NK-92 (cell line): ENCODE results near the gene FANCE.
A peak's percentile ranks its signal among the peaks of the same experiment; 100 is the strongest.

Source experiments
- DNase-seq: peaks from one replicate; lab custom pipeline; 2025; ENCODE audit not compliant: unreplicated experiment; lab: John Stamatoyannopoulos, UW

The FANCE gene, protein sequence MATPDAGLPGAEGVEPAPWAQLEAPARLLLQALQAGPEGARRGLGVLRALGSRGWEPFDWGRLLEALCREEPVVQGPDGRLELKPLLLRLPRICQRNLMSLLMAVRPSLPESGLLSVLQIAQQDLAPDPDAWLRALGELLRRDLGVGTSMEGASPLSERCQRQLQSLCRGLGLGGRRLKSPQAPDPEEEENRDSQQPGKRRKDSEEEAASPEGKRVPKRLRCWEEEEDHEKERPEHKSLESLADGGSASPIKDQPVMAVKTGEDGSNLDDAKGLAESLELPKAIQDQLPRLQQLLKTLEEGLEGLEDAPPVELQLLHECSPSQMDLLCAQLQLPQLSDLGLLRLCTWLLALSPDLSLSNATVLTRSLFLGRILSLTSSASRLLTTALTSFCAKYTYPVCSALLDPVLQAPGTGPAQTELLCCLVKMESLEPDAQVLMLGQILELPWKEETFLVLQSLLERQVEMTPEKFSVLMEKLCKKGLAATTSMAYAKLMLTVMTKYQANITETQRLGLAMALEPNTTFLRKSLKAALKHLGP

DNA sequence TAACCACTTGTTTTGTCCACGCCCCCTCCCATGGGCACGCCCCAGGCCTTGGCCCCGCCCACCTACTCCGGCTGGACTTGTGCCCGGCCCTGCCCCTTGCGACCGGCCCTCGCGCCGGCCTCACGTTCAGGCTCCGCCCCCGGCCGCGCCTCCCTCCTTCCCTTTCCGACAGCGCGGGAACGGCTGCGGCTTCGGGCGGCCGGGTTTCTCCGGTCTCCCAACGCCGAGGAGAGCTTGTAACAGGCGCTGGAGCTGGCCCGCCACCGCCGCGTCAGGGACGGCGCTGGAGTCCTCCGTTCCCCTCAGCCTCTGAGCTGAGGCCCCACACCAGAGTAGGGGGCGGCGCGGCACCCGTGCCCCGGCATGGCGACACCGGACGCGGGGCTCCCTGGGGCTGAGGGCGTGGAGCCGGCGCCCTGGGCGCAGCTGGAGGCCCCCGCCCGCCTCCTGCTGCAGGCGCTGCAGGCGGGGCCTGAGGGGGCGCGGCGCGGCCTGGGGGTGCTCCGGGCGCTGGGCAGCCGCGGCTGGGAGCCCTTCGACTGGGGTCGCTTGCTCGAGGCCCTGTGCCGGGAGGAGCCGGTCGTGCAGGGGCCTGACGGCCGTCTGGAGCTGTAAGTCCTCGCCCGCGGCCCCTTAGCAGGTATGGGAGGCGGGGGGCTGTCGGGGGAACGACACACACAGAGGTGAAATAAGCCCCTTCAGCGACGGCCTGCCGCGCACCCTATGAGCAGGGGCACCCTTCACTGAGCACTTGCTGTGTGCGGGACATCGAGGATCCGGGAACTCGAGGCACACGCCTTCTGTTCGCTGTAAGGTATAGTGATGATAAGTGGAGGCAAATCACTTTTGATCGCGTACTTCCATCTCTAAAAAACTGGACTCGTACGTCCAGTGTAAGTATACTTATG is at the start of gene FANCE:
FANCE (plus strand) TSS at position 156 of the 908 bp plus-strand sequence; CDS start at position 364, 208 bp downstream.
- DNase-seq, result peak; percentile 42

DNA sequence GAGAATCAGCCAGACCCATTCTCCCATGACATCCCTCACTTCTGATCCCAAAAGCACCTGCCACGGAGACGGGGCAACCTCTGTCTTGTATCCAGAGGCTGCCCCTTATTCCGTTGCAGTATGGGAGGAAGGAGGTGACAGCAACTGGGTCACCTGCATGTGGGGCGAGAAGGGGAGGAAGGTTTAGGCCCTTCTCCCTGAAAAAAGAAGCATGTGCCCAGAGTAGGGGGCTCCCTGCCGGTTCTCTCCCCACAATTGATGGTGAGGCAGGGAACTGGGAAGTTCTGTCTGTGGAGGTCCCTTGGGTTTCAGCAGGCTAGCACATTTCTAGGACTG is 49.3 kb upstream of the FANCE start:
- no peak for DNase-seq

DNA sequence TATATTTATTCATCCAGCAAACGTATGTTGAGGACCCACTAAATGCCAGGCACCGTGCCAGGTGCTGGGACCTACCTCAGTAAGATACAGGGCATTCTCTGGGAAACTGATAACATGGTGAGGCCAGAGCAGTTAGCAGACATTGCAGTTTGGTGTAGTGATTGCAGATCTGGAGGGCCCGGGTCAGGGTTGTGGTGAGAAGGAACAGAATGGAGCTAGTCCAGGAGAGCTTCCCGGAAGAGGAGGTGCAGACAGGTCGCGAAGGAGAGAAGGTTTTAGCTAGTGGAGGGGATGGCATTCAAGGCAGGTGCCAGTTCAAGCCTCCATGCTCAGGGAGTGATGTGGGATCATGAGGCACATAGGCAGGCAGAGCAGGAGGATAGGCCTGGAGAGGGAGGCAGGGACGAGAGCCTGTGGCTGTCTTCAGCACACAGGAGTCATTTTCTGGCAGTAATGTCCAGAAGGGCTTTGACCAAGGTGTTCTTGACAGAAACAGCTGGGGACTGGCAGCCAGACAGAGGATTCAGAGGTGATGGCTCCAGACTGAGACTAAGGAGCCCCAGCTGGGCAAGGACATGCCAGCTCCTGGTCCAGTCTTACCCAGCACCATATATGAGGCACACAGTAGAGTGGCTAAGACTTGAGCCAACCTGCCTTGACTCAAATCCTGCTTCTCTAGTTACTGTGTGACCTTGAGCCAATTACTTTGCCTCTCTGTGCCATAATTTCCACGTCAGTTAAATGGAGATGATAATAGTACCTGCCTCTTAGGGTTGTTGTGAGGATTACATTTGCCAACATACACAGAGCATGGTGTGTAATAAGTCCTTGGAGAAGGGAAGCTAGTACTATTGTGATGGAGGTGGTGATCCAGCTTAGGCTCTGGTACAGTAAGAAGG is 48.3 kb upstream of the FANCE start:
- no peak for DNase-seq

- no peak for DNase-seq
Measured at GRCh38 chr6:35406711-35407485, 45.2 kb upstream of the FANCE start.

GRCh38 chr6:35409245-35409644 is 42.9 kb upstream of the FANCE start:
- no peak for DNase-seq

GRCh38 chr6:35410131-35410530 is 42.0 kb upstream of the FANCE start:
- no peak for DNase-seq

DNA sequence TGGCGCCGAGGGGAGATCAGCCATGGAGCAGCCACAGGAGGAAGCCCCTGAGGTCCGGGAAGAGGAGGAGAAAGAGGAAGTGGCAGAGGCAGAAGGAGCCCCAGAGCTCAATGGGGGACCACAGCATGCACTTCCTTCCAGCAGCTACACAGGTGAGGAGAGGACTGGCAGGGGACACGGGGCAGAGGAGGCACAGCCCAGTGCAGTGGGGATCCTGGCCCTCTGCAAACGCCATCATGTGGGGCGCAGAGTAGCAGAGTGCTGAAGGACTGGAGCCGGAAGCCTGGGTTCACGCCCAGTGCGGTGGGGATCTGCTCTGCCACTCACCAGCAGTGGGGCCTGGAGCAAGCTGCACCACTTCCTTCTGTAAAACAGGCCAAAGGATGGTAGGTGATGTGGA is 41.1 kb upstream of the FANCE start:
- DNase-seq, result no peak

GRCh38 chr6:35412102-35412501 is 40.0 kb upstream of the FANCE start:
- DNase-seq, result no peak

- no peak for DNase-seq
Measured at GRCh38 chr6:35413911-35414310, 38.2 kb upstream of the FANCE start.

GRCh38 chr6:35415065-35415891 is 36.9 kb upstream of the FANCE start:
- no peak for DNase-seq

- DNase-seq, result no peak
Measured at GRCh38 chr6:35417979-35418661, 34.0 kb upstream of the FANCE start.

- no peak for DNase-seq
Measured at GRCh38 chr6:35419417-35419816, 32.7 kb upstream of the FANCE start.

- DNase-seq, result no peak
Measured at GRCh38 chr6:35419961-35420360, 32.2 kb upstream of the FANCE start.

DNA sequence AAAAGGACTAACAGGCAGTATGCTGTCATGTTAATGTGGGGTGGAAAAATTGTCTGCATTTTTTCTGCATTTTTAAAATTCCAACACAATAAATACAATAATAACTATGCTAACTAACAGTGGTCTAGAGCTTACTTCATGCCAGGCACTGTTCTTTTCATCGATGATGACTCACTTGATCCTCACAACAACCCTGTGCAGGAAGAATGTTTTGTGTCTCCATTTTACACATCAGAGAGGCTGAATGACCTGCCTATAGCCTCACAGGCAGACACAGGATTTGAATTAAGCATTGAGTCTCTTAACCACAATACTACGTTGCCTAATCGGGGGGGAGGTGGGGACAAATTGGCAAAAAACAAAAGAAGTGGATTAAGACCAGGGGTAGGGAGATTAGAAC is 26.9 kb upstream of the FANCE start:
- DNase-seq, result no peak

- DNase-seq, result no peak
Measured at GRCh38 chr6:35426074-35426473, 26.1 kb upstream of the FANCE start.

DNA sequence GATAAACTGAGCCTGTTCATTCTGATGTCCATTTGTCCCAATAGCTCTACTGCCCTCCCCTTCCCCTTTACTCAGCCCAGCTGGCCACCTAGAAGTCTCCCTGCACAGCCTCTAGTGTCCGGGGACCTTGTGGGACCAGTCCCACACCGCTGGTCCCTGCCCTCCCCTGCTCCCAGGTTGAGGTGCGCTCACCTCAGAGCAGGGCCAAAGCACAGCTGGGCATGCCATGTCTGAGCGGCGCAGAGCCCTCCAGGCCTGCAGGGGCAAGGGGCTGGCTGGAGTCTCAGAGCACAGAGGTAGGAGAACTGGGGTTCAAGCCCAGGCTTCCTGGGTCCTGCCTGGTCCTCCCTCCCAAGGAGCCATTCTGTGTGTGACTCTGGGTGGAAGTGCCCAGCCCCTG is 24.7 kb upstream of the FANCE start:
- no peak for DNase-seq

DNA sequence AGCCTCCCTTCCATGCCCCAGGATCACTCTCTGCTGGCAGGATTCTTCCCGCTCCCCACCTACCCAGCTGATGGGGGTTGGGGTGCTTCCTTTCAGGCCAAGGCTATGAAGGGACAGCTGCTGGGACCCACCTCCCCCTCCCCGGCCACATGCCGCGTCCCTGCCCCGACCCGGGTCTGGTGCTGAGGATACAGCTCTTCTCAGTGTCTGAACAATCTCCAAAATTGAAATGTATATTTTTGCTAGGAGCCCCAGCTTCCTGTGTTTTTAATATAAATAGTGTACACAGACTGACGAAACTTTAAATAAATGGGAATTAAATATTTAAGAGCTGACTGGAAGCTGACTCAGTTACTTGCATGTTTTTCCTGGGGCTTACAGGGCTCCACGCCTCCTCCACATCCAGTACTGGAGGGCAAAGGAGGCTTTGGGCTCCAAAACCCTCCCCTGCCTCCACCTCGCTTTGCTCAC is 24.3 kb upstream of the FANCE start:
- DNase-seq, result no peak

GRCh38 chr6:35428421-35429149 is 23.6 kb upstream of the FANCE start:
- no peak for DNase-seq
